Measurements from ENCODE around the gene PCK1.
"Not testable (repeated sequence)": the region's sequence is repeated elsewhere in the genome, so short reads cannot be mapped to it uniquely, and the experiment has no call there.

- TF ChIP-seq CTCF, POLR2A, EP300 (IDR thresholded peaks at IDR 0.05): not testable (repeated sequence)
Observed at GRCh38 chr20:57511709-57512108, 49.2 kb upstream of the PCK1 start.

Measured in tibial nerve (tissue), 4 donors.